GM12875 (cell line): ENCODE results near the gene SPEM2.

Source experiments
- H3K4me3 ChIP-seq: one replicate; pipeline ENCODE4 v1.5.1; 2011; ENCODE audit warnings: low read depth, low read length, control low read depth
- TF ChIP-seq, protein P1 (sequence below): IDR thresholded peaks from 2 replicates; pipeline ENCODE4 v1.5.1; 2011; ENCODE audit warnings: low read depth, mild to moderate bottlenecking, control low read depth, inconsistent platforms, low read length, moderate library complexity, borderline replicate concordance; ENCODE audit not compliant: insufficient read depth

Gene SPEM2

DNA sequence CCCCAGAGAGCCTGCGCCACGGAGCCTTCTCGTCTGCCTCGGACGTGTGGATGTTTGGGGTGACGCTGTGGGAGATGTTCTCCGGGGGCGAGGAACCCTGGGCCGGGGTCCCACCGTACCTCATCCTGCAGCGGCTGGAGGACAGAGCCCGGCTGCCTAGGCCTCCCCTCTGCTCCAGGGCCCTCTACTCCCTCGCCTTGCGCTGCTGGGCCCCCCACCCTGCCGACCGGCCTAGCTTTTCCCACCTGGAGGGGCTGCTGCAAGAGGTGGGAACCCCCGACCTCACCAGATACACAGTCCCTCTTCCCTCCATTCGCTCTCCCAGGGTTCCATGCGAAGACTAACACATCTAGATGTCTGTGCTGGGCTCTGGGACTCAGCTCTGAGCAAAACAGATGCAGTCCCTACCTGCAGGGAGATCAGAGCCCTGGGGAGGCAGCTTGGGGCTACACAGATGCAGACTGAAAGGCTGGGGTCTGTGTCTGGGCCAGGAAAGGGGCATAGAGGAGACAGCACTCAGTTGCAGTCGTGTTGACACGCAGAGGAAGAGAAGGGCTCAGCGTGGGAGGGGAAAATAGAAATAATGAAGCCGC is 40.8 kb upstream of the SPEM2 start:
- H3K4me3 ChIP-seq: peak overlapping the region; percentile 56
- TF ChIP-seq, protein P1, sequence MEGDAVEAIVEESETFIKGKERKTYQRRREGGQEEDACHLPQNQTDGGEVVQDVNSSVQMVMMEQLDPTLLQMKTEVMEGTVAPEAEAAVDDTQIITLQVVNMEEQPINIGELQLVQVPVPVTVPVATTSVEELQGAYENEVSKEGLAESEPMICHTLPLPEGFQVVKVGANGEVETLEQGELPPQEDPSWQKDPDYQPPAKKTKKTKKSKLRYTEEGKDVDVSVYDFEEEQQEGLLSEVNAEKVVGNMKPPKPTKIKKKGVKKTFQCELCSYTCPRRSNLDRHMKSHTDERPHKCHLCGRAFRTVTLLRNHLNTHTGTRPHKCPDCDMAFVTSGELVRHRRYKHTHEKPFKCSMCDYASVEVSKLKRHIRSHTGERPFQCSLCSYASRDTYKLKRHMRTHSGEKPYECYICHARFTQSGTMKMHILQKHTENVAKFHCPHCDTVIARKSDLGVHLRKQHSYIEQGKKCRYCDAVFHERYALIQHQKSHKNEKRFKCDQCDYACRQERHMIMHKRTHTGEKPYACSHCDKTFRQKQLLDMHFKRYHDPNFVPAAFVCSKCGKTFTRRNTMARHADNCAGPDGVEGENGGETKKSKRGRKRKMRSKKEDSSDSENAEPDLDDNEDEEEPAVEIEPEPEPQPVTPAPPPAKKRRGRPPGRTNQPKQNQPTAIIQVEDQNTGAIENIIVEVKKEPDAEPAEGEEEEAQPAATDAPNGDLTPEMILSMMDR: no peak

DNA sequence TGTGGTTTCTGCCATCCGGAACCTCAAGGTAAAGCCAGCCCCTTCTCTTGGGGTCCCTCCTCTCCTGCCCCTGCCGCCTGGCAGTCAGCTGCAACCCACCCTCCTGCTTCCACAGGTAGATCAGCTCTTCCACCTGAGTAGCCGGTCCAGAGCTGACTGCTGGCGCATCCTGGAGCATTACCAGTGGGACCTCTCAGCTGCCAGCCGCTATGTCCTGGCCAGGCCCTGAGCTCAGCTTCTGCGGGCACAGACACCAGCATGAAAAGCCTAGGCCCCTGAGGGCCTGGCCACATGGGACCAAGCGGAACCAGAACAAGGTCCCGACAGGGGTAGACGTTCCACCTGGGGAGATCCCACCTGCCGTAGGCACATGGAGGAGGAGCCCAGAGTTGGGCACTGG is 36.6 kb upstream of the SPEM2 start:
- TF ChIP-seq, protein P1: no peak
- H3K4me3 ChIP-seq: no peak overlapping the region

DNA sequence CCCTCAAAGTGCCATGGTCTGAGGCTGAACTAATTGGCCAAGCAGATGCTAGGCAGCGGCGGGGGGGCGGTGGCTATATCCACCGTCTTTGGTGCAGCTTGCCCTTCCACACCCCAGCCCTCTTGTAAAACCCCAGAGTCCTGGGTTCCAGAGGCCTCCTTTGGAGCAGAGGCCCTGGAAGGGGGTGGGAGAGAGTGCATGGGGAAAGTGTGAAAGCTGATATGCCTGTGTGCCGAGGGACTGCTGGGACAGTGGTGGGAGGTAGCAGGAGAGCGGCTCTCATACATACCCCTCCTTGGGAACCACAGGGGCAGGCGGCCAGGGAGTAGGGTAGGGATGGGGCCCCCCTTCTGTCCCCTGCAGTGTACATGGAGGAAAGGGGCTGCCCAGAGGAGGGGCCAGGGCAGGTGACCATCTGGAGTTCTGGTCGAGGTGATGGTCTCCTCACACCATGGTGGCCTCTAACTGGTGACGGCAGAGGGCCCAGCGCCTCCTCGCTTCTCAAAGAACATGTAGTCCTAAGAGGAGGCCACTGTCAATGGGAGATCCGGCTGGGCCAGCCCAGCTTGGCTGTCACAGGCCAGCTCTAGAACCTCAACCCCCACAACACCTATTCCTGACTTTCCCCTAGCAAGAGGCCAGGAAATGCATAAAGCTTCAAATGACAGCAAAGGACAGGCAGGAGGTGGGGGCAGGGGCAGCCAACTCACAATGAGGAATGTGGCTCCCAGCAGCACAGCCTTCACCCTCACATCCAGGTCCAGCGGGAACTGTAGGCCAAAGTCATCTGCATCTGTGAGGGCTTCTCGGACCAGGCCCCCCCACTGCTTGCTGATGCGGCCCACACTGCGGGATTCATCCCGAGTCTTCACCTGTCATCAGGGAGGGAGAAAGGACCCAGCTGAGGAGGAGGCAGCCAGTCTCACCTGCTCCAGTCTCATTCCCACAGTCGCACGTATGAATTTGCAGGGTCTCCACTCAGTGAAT is 35.2 kb upstream of the SPEM2 start:
- TF ChIP-seq, protein P1: no peak
- no peak overlapping the region for H3K4me3 ChIP-seq

DNA sequence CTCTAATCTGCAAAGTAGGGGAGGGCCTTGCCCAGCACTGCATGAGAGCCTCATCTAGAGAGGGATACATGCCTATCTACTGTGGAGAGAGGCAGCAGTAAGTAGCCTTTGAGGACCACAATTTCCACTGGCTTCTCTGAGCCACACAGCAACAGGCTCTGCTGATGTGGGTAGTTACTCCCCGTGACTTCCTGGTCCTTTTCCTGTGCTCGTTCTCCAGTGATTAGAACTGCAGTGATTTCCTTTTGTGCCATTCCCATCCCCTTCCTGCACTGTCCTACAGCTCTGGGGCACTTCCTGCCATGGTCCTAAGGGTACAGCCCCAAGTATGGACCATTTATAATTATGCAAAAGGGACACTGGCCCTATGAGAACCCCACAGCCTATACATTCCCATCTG is 34.1 kb upstream of the SPEM2 start:
- no peak overlapping the region for H3K4me3 ChIP-seq
- TF ChIP-seq, protein P1: no peak

DNA sequence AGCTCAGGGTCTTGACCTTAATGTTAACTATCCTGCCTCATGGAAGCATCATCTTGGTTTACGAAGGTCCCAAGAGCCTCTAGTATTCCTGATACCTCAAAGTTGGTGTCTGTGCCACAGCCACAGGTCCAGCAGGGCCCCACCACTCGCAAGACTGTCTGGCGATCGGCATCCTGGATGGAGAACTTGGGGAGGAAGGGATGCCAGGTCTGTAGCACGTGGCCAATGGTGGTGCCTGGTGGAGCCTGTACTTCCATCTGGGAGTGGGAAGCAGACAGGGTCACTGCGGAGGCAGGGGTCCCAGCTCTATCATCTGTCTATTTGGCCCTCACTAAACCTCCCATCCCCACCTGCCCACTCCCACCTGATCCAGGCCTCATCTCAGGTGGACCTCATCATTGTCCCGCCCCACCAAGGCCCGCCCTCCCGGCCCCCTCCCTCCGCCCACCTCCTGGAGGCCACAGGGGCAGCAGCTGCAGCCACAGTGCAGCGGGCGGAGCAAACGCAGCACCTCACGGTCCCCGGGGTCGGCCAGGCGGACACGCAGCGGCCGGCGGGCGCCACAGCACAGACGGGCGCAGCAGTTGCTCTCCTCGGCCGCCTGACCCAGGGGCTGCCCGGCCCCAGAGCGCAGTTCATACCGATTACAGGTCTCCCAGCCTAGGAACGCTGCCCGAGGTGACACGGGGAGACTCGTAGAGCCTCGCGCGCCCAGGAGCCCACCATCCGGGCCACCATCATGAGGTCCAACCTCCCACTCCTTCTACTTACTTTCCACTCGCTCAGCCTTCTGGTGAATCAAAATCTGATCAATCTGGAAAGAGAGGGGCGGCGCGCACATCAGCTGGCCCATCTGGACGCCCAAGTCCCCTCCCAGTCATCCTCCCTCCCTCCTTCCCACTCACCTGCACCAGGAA is 32.5 kb upstream of the SPEM2 start:
- TF ChIP-seq, protein P1: no peak
- H3K4me3 ChIP-seq: peak overlapping the region; percentile 92

DNA sequence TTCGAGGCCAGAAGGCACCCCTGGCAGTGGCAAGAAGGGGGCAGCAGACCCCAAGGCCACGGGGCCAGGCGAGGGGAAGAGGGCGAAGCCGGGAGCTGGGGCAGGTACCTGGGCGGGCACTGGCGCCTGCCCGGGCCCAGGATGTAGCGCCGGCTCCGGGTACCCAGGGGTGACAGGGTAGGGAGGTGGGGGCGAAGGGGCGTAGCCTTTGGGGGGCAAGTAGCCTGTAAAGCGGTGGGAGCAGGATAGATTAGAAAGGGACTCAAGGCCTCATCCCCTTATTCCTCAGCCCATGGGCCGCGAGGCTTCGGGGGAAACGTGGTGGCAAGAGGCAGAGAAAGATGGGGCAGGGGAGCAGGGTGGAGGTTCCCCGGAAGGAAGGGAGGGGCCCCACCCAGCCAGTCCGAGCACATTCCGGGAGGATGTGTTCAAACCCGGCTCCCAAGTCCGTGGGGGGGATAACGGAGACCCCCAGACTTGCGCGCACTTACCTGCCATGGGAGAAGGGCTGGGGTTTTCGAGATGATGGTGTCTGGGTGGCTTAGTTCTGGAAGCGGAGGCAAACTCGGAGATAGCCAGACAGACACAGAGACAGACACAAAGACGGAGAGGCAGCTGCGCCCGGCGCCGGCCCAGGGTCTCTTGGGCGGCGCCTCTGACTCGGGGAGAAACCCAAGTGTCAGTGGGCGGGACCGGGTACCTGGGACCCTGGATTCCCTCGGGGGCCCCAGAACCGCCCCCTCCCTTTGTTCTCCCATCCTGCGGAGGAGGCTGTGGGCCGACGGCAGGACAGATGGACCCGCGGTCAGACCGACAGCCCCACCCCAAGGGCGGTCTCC is 31.6 kb upstream of the SPEM2 start:
- peak overlapping the region; percentile 92 for H3K4me3 ChIP-seq
- TF ChIP-seq, protein P1: peak; percentile 17; the same call in 1 of the 2 replicates
